Fibroblast of the conjunctiva (primary cell): ENCODE results near the gene LPIN1.
"Not testable (repeated sequence)": the region's sequence is repeated elsewhere in the genome, so short reads cannot be mapped to it uniquely, and the experiment has no call there.

Experiments used
- DNase-seq: peaks from one replicate; pipeline ENCODE4 v3.0.0-alpha.2; 2010; ENCODE audit warnings: low read depth

LPIN1 gene

DNA sequence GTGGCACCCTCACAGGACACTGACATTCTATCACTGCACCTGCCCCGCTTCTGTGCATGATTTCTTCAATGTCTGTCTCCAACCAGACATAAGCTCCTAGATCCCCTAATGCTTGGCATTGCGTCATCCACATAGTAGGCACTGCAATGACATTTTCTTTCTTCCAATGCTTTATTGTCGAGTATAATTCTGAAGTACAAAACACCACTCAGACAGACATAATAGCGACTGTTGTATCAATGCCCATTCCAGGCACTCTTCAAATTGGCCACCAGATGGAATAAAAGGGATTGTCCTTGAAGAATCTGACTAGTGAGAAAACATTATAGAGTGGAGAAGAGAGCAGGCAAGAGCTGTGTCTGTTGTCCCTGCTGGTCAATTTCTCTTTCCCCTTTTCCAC, 89.0 kb downstream of the LPIN1 start:
- no peak for DNase-seq

DNA sequence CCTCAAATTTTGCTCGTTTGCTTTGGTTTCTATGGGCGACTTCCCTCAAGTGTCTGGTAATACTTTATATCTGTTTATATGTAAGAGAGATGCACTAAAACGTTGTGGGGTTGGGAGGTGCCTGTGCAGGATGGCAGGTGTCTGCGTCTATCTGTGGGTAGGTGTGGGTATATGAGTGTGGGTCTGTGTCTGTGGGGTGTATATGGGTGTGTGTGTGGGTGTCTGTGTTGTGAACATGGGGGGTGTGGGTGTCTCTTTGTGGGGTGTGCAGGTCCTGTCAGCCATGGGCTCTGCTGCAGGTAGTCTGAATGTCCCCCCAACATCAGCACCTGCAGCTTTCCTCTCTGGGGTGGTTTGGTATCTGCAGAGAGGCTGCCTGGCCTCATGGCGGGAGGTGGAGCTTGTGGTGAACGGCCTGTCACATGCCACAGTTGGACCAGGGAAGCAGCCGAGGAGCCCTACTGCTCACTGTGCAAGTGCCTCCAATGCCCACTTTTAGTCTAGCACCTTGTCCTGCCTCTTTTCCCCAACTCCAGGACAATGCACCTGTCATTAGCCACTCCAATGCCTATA, 90.3 kb downstream of the LPIN1 start:
- DNase-seq = no peak

DNA sequence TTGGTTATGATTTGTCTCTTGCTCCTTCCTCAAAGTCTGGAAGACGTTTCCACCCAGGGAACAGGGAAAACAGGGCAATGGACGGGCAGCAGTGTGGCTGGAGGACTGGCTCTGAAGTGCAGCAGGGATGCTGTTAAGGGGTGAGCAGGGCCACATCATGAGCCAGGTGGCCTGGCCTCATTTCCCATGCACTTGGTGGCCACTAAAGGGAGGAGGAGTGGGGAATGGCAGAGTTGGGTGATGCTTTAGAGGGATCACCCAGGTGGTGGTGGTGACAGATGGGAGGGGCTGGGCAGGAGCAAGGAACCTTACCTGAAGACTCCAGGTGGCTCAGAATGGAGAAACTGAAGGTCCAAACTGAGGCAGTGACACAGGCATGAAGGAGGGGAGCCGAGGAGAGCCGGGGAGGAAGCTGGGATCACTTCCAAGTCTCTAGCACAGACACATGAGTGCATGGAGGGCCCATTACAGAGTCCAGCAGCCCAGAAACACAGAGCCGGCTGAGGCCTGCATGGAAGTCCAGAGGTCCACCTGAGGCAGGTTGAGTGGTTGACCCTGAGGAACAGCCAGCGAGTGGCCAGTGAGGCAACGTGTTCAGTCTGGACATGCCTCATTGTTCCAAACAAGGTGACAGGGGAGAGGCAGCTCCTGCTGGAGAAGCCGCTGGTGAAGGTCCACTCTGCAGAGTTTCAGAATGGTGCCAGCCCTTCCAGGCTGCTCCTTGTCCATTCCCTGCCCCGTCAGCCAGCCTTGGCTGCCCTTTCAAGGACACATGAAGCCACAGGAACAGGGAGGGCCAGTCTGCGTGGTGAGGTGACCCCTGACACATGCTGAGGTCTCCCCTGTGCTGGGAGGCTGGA, 91.7 kb downstream of the LPIN1 start:
- DNase-seq = no peak

DNA sequence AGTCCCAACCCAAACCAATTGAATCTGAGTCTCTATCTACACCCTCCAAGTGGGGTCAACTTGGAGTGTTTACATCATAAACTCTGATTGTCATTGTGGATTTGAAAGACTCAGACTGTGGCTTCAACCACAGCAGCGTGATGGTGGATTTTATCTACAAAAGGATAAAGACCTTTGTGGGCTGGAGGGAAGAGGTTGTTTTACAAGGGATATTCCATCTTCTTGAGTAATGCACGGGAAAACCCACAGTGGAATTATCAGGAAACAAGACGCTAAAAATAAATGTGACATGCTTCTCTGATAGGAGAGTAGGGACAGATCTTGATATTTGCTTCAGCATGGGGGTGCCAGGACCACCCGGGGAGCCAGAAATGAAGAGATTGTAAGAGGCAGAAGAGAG, 93.5 kb downstream of the LPIN1 start:
- no peak for DNase-seq

DNA sequence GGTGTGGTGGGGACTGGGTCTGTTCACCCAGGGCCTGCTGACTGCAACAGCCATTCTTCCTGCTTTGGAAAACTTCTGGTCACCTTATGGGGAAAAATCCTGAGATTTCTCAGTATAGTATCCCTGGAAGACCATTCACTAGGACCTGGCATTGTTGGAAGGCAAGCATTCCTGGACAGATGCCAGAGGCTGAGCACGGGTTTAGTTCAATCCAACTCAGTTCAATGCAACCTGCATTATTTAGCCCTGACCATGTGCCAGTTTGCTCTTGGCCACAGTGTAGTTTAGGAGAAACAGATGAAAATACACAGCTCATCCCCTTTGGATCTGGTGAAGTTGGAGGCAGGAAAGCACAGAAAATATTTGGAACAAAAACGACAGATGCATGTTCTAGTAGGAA, 95.9 kb downstream of the LPIN1 start:
- DNase-seq = no peak

DNA sequence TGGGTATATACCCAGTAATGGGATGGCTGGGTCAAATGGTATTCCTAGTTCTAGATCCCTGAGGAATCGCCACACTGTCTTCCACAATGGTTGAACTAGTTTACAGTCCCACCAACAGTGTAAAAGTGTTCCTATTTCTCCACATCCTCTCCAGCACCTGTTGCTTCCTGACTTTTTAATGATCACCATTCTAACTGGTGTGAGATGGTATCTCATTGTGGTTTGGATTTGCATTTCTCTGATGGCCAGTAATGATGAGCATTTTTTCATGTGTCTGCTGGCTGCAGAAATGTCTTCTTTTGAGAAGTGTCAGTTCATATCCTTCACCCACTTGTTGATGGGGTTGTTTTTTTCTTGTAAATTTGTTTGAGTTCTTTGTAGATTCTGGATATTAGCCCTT, 98.4 kb downstream of the LPIN1 start:
- DNase-seq = not testable (repeated sequence)

DNA sequence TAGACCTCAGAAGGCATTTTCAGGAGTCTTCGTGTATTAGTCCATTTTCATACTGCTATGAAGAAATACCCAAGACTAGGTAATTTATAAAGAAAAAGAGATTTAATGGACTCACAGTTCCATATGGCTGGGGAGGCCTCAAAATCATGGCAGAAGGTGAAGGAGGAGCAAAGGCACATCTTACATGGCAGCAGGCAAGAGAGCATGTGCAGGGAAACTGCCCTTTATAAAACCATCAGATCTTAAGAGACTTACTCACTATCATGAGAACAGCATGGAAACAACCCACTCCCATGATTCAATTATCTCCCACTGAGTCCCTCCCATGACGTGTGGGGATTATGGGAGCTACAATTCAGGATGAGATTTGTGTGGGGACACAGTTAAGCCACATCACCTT, 101.5 kb downstream of the LPIN1 start:
- not testable (repeated sequence) for DNase-seq

DNA sequence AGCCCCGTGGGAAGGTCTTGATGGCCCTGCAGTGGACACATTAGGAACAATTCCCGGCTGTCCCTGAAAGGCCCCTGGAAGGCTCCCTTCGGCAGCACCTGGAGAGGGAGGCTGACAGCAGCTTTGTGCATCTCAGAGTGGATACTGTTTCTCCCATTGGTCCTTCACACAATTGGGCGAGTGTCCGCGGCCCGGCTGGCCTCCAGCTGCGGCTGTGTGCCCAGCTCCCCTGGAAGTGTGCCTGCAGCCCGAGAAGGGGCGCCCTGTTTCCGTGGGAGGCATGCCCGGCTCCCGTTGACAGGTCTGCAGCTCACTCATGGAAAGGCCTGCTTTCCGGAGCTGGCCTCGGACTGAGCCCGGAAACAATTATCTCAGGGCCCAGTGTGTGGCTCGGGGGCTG, 103.7 kb downstream of the LPIN1 start:
- no peak for DNase-seq

DNA sequence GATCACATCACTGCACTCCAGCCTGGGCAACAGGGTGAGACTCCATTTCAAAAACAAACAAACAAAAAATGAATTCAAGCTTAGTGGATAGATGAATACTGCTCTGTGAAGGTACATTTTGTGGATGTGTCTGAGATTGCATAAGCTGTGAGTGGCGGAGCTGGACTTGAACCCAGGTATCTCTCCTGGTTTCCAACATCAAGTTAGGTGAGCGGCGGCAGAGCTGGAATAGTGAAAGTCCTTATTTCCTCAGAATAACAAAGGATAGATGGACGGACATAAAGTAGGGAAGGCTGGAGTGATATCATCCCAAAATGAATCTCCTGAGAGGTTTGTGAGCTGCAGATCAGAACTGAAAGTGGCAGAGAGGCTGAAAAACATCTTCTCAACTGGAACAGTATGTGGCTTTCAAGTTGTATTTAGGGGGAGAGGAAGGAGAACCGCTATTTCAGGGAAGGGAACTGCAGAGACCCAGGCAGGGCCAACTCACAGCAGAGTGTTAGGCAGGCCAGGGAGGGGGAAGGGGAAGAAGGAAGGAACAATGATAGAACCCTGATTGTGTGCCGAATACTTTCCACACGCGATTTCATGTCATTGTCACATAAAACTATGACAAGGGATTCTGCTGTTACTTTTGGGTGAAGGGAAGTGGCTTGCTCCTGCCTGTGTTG, 106.2 kb downstream of the LPIN1 start:
- no peak for DNase-seq

DNA sequence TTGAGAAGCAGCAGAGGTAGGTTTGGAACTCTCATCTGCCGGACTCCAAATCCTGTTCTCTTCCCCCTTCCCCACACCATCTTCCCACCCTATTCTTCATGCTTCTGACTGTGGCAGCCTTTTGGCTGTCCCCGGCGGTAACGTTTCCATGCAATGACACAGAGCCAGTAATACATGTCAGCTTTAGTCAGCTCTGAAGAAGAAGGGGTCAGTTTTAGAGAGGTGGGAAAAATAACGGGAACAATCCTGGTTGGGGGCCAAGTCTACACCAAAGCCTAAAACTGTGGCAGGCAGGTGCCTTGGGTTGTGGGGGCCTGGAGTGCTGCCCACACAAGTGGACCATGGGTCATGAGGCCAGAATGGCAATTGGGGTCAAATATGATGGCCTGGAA, 106.8 kb downstream of the LPIN1 start:
- no peak for DNase-seq

DNA sequence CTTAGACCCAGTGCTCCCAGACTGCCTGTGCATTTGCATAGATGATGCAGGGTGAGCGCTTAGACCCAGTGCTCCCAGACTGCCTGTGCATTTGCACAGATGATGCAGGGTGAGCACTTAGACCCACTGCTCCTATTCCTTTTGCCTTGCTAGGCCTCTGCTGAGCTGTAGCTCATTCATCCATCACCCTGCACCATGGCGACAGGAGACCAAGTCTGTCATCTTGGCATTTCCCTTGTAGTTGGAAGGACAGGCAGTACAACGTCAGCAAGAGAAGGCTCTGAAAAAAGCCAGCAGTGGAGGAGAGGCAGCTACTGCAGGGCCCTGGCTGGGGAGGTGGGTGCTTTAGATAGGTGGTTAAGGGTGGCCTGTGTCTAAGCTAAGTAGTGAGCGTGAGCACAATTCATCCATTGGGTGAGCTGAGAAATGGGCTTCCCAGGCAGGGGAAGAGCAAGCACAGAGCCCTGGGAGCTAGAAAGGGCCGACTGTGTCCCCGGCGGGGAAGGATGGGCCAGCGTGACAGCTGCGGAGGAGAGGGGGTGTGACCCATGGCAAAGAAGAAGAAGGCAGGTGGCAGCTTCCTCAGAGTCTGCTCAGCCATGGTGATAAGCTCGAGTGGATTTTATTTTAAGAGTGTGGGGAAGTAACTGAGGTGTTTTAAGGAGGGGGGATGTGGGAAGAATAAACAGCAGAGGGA, 108.8 kb downstream of the LPIN1 start:
- DNase-seq = no peak

DNA sequence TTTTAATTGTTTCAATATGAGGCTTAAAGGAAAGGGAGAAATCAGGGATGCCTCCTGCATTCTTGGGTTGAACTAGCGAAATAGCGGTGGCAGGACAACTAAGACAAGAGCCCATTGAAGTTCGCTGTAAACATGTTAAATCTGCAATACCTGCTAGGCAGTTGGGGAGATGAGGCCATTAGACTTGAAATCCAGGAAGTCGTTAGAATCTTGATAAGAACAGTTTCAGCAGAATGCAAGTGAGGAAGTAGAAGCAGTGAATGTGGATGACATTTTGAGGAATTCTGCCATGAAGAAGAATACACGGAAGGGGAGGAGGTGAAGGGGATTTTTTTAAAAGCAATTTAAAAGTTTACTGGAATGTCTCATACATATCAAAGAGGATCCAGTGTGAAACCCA, 109.7 kb downstream of the LPIN1 start:
- no peak for DNase-seq

DNA sequence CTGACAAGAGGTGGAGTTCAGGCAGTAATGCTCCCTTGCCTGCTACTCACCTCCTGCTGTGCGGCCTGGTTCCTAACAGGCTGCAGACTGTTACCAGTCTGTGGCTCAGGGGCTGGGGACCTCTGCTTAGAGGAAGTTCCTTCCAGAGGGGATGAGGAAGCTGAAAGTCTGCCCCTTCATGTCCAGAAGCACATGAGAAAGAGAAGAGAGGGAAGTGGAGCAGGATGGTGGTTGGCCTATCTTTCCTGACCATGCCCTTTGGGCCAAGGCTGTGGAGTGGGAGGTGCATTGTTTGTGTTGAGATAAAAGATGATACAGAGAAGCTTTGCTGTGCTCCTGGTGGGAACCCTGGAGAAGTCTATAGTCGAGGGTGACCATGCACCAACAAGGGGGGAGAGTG, 112.5 kb downstream of the LPIN1 start:
- no peak for DNase-seq

DNA sequence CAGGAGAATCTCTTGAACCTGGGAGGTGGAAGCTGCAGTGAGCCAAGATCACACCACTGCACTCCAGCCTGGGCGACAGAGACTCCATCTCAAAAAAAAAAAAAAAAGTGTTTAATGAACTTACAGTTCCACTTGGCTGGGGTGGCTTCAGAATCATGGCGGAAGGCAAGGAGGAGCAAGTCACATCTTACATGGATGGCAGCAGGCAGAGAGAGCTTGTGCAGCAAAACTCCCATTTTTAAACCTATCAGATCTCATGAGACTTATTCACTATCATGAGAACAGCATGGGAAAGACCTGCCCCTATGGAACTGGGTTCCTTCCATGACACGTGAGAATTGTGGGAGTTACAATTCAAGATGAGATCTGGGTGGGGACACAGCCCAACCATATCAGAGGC, 113.5 kb downstream of the LPIN1 start:
- DNase-seq = not testable (repeated sequence)

DNA sequence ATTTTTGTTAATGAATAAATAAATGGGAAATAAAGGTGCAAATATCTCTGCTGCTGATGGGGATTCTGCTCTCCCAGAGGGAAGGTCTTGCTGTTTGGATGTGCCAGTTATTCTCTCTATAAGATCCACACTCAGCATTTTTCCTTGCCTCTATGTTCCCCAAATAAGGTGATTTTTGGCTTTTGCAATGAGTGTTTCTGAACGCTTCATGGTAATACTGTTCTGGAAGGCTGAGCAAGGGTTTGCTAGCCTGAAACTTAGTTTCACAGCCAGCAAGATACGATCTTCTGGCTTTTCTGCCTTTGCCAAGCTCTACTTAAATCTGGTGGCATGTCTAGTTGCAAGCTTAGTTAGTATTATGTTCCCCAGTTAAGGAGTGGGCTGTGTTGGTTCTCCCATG, 114.6 kb downstream of the LPIN1 start:
- no peak for DNase-seq

DNA sequence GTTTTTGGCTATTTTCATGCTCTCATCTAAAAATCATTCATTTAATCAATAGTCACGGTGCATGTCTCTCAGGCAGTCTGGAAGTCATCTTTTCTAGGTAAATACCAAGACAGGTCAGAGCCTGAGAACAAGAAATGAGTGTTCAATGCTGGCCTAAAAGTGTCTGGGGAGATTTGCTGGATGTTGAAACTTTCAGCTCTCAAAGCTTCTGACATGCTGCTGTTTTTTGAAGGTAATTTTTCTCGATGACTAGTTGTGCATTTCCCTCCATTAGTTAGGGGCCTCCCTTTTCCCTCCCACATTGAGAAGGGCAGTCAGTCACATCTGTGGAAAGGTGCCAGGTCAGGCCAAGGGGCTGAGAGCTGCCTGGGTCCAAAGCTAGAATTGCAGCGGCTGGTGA, 115.6 kb downstream of the LPIN1 start:
- no peak for DNase-seq

DNA sequence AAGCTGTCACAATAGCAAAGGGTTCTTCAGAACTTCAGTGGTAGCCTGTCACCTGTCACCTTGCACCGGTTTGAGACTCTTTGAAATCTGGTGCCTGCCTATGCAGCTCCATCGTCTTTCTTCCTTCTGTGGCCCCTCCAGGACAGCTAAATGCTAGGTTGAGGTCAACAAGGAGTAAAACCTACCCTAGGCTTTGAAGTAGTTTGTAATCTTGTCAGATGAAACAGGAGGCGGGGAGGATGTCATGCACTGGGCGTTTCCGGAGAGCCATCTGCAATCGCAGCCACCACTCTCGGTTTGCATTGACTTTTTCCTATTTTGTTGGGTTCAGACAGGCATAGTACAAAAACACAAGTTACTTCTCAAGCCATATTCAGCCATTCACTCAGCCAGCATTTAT, 116.7 kb downstream of the LPIN1 start:
- DNase-seq = no peak

DNA sequence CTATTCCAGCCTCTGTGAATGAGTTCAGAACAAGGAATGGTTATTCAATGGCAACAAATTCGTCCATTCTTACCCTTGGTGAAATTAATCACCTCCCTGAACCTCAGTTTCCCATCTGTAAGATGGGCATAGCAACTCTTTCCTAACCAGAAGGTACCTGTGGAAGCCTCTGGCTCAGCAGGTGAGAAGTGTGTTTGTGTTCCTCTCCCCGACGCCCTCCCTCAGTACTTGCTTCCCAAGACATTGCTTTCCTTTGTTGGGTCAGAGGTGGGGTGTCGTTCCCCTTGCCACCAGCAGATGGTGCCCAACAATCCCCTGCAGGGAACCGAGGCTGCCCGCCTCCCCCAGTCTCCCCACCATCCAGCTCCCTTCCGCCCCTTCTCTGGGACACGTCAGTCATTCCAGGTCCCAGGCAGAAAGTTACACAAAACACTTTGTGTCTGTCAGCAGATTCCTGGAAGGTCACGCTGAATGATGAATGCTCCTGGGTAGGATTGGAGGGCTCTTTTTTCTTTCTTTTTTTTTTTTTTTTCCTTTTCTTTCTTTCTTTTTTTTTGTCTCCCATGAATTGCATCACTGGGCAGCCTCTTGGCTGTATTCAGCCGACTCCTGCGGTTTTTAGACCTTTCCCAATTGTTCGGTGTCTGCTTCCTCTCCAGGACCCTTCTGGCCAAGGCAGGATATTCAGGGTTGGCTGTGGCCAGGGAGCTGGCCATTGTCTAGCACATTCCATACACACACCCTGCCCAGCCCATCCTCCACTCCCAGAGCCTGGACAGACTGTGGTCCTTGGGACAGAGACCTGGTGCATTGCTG, 117.3 kb downstream of the LPIN1 start:
- DNase-seq = peak; percentile 79

DNA sequence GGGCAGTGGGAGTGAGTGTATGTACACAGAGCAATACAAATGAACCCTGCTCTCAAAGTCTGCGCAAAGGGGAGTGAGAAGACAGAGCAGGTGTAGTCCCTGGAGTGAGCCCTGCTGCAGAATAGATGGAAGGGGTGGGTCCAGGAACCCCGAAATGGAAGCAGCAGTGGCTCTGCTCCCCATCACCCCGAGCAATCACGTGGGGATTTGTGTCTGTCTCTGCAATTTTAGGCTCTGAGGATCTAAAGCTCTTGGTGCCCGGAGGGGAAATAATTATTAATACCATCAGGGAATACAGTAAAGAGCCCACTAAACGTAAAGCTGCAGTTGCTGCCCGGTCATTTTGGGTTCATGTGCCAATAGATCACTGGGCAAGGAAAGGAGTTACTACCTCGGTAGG, 118.3 kb downstream of the LPIN1 start:
- no peak for DNase-seq

DNA sequence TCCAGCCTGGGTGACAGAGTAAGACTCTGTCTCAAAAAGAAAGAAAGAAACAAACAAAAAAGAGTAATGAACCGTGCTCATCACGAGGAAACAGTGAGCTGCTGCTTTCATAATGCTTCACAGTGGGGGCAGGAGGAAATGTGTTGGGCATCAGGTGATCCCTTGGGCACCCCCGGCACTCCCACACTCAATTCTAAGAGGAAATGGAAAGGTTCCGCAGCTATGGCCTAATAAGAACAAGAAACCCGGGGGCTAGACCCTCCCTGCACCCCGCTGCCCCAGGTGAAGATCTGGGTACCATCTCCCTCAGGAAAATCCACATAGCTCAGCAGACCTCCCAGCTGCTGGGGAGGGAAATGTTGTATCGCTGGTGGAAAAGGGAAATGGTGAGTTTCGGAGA, 118.9 kb downstream of the LPIN1 start:
- no peak for DNase-seq

DNA sequence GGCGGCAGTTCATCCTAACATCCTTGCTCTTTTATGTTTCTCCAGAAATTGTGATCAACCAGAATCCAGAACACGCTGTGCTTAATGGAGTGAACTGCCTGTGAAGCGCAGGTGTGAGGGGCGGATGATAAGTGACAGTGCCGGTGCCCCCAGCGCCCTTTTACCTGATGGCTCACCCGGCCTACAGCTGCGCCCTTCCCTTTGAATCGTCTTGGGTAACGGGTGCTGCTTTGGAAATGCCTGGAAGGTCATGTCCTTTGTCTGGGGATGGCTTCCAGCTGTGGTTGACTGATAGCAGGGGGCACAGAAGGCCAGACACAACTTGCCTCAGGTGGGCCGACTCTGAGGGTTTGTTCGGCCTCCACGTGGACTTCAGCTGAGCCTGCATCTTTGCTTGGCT, 119.4 kb downstream of the LPIN1 start:
- no peak for DNase-seq
